Cardiac fibroblast (primary cell): ENCODE data around the gene CTNNBIP1.

Source experiments
- DNase-seq, 2 donors: peaks; one replicate each; pipeline versions ENCODE4 v3.0.0 to v3.0.0-alpha.2; 2010; ENCODE audit warnings: low read depth in 2 of 2
- H3K4me3 ChIP-seq, 2 donors: replicated peaks in 1 of 2; 1 replicate in 1 of 2; 2 replicates in 1 of 2; pipeline ENCODE4 v1.5.1; 2011; ENCODE audit warnings: low read depth in 2 of 2, low read length in 2 of 2, mild to moderate bottlenecking in 2 of 2, moderate library complexity in 1 of 2
- TF ChIP-seq, protein P1 (sequence below): IDR thresholded peaks from one replicate; pipeline ENCODE4 v1.5.1; 2011; ENCODE audit warnings: low read depth, mild to moderate bottlenecking, low read length, inconsistent platforms

Gene CTNNBIP1

GRCh38 chr1:9881838-9882249, 28.2 kb downstream of the CTNNBIP1 start:
- peak; percentile 65 to 68 for DNase-seq
- TF ChIP-seq, protein P1, sequence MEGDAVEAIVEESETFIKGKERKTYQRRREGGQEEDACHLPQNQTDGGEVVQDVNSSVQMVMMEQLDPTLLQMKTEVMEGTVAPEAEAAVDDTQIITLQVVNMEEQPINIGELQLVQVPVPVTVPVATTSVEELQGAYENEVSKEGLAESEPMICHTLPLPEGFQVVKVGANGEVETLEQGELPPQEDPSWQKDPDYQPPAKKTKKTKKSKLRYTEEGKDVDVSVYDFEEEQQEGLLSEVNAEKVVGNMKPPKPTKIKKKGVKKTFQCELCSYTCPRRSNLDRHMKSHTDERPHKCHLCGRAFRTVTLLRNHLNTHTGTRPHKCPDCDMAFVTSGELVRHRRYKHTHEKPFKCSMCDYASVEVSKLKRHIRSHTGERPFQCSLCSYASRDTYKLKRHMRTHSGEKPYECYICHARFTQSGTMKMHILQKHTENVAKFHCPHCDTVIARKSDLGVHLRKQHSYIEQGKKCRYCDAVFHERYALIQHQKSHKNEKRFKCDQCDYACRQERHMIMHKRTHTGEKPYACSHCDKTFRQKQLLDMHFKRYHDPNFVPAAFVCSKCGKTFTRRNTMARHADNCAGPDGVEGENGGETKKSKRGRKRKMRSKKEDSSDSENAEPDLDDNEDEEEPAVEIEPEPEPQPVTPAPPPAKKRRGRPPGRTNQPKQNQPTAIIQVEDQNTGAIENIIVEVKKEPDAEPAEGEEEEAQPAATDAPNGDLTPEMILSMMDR: no peak
- H3K4me3 ChIP-seq: no peak overlapping the region

DNA sequence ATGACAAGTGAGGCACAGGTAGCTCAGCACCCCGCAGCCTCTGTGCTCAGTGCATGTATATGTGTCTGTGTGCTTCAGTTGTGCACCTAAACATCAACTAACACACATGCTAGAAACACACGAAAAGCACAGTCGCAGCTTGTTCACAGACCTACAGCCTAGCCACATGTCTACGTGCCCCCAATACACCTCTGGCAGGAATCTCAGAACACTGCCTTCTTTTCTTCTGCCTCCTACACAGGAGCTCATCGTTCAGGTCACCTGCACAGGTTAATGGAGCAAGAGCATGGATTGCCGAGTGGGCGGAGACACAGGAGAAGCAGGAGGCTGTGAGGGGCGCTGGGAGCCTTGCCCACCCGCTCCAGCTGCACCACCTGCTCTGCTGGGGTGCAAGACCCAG, 31.7 kb downstream of the CTNNBIP1 start:
- TF ChIP-seq, protein P1: no peak
- DNase-seq: no peak
- H3K4me3 ChIP-seq: no peak overlapping the region

GRCh38 chr1:9877962-9878361, 32.1 kb downstream of the CTNNBIP1 start:
- no peak overlapping the region for H3K4me3 ChIP-seq
- TF ChIP-seq, protein P1: no peak
- DNase-seq: no peak

- TF ChIP-seq, protein P1: no peak
- DNase-seq: no peak
- no peak overlapping the region for H3K4me3 ChIP-seq
Measured at GRCh38 chr1:9875636-9876000, 34.5 kb downstream of the CTNNBIP1 start.

DNA sequence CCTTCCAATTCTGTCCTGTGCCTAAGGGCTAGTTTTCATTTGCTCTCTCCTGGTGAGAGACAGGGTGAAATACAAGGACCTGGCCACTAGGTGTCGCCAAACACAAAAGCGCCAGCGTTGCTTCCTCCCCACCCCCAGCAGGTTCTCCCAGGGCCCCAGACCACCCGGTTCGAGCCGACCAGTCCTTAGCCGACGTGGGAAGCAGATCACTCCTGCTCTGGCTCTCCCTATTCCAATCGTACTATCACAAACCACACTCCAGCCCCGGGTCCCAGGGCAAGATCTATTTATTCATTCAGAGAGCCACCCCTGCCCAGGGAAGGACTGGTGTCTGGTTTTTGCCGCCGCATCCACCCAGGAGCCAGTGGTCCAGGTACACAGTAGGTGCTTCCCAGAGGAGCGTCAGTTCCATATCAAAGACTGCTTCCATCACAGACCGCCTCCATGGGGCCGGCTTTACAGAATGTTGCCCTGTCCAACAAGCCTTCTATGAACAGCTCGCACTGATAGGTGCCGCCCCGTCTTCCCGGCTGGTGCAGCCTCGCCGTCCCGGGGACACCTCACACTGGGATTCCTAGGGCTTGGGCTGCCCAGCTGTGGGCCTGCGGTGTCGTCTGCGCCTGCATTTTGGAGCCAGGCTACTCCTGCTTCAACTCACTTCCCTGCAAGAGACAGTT, 35.0 kb downstream of the CTNNBIP1 start:
- no peak overlapping the region for H3K4me3 ChIP-seq
- DNase-seq: peak; percentile 77 to 79
- TF ChIP-seq, protein P1: peak; percentile 88

- TF ChIP-seq, protein P1: no peak
Measured at GRCh38 chr1:9874412-9874811, 35.7 kb downstream of the CTNNBIP1 start.

DNA sequence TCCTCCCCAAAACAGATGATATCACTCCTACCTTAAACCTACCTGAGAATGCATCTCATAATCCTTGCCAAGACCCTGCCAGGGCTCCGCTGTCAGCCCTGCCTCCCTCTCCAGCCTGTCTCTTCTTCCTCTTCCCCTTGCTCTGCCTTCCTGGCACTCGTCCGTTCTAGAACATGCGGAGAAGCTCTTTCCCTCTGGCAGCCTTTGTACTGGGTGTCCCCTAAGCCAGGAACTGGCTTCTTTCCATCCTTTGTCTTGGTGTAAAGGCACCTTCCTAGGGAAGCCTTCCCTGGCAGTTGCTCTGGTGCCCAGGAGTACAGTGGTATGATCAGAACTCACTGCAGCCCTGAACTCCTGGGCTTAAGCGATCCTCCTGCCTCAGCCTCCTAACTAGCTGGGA, 36.1 kb downstream of the CTNNBIP1 start:
- no peak for DNase-seq
- H3K4me3 ChIP-seq: no peak overlapping the region
- TF ChIP-seq, protein P1: no peak

More at GRCh38 chr1:9874412-9874811, 35.7 kb downstream of the CTNNBIP1 start:
- no peak for DNase-seq
- H3K4me3 ChIP-seq: no peak overlapping the region
